Natural killer cell (primary cell): Measurements from ENCODE around the gene CALN1. TPM values are rescaled to one million over a fixed set of nuclear protein-coding genes. Genes with fewer than 3 reads are reported as not detected.

ENCODE experiments used
- ATAC-seq, 3 donors: fragments of 150-1000 bp in 2 of 3; fragments of 200-7000 bp in 1 of 3; cut with Tn5 transposase; 1 replicate in 1 of 3; 2 replicates in 2 of 3; pipeline ENCODE4 v1.10.0; 2021; ENCODE audit warnings: mild to moderate bottlenecking in 2 of 3, moderate library complexity in 2 of 3
- DNase-seq, 2 donors: peaks; one replicate each; pipeline versions ENCODE4 v3.0.0 to v3.0.0-alpha.2; 2013 to 2021; ENCODE audit warnings: mixed read lengths in 1 of 2
- H3K27ac ChIP-seq: one replicate; pipeline ENCODE4 v1.5.1; 2013; ENCODE audit warnings: mild to moderate bottlenecking, low read length
- H3K27me3 ChIP-seq: one replicate; pipeline ENCODE4 v1.6.1; 2013; ENCODE audit warnings: low read length; ENCODE audit not compliant: control insufficient read depth, insufficient read depth
- H3K36me3 ChIP-seq: one replicate; pipeline ENCODE4 v1.6.1; 2013; ENCODE audit warnings: low read length; ENCODE audit not compliant: control insufficient read depth, insufficient read depth
- H3K4me1 ChIP-seq: one replicate; pipeline ENCODE4 v1.6.1; 2013; ENCODE audit warnings: low read length; ENCODE audit not compliant: control insufficient read depth, insufficient read depth
- H3K4me3 ChIP-seq: one replicate; pipeline ENCODE4 v1.5.1; 2013; ENCODE audit warnings: low read length
- H3K9me3 ChIP-seq: one replicate; pipeline ENCODE4 v1.6.1; 2013; ENCODE audit warnings: low read length; ENCODE audit not compliant: control insufficient read depth, insufficient read depth
- H3K27ac Mint-ChIP-seq, 2 donors: one replicate each; pipeline ENCODE4 v1.8.0; 2022; ENCODE audit warnings: mild to moderate bottlenecking in 2 of 2, mixed read lengths in 2 of 2, moderate library complexity in 1 of 2
- H3K27me3 Mint-ChIP-seq, 2 donors: one replicate each; pipeline ENCODE4 v1.8.0; 2022; ENCODE audit warnings: low read depth in 2 of 2, mixed read lengths in 2 of 2
- H3K36me3 Mint-ChIP-seq: one replicate; pipeline ENCODE4 v1.8.0; 2022; ENCODE audit warnings: mixed read lengths
- H3K4me1 Mint-ChIP-seq, 2 donors: one replicate each; pipeline ENCODE4 v1.8.0; 2022; ENCODE audit warnings: mixed read lengths in 2 of 2
- H3K4me3 Mint-ChIP-seq: one replicate; pipeline ENCODE4 v1.8.0; 2022; ENCODE audit warnings: mild to moderate bottlenecking, moderate library complexity, mixed read lengths
- H3K9me3 Mint-ChIP-seq, 2 donors: one replicate each; pipeline ENCODE4 v1.8.0; 2022; ENCODE audit warnings: mixed read lengths in 2 of 2
- CTCF ChIP-seq: fragments of 200-600 bp; IDR thresholded peaks from one replicate; pipeline ENCODE4 v1.8.0; 2022; ENCODE audit warnings: antibody characterized with exemption
- WGBS: methylation state at CpG from one replicate; pipeline ENCODE4 v1.1.7; 2013; ENCODE audit warnings: missing lambda C conversion rate; ENCODE audit not compliant: insufficient coverage; 5-methylcytosine and 5-hydroxymethylcytosine counted together
- intact Hi-C: fragments of 100-400 bp; cut with micrococcal nuclease; formaldehyde crosslinking; loops from one replicate; pipeline ENCODE4 v1.14.2; 2022
- total RNA-seq, 4 donors: library from RNA; stranded (reverse); fragments of 120-200 nt in 1 of 4; gene quantifications; one replicate each; pipeline versions ENCODE4 v1.2.3 to v1.2.4, GENCODE V29; 2013 to 2022

CALN1 gene
- total RNA-seq, 3 donors from 2014 or later (not counting 1 experiment from before 2014, with no cell fraction given): 0.18 TPM; not detected in 2

- no peak for DNase-seq
- 78% methylated on average over 2 of the region's 2 CpGs for WGBS
- Mint-ChIP-seq H3K4me1 (no peaks in the 10 kb centered on the region), H3K36me3 (no peaks in the 10 kb centered on the region), H3K27ac (no peak overlapping the region), H3K9me3 (peaks cover 2 to 3% of the 10 kb centered on the region in 2 donors), H3K4me3 (no peak overlapping the region), H3K27me3 (no peaks in the 10 kb centered on the region)
- no peak overlapping the region for H3K27ac ChIP-seq
- no peaks in the 10 kb centered on the region for H3K4me1 ChIP-seq
- no peak overlapping the region for H3K4me3 ChIP-seq
- intact Hi-C loops: no loop called here
- no peak for TF ChIP-seq CTCF
- no peaks in the 10 kb centered on the region for H3K36me3 ChIP-seq
- no peaks in the 10 kb centered on the region for H3K27me3 ChIP-seq
- H3K9me3 ChIP-seq: peaks cover 2% of the 10 kb centered on the region
- no peak for ATAC-seq
Measured at GRCh38 chr7:72268090-72268489, 144.0 kb downstream of the CALN1 start.

DNA sequence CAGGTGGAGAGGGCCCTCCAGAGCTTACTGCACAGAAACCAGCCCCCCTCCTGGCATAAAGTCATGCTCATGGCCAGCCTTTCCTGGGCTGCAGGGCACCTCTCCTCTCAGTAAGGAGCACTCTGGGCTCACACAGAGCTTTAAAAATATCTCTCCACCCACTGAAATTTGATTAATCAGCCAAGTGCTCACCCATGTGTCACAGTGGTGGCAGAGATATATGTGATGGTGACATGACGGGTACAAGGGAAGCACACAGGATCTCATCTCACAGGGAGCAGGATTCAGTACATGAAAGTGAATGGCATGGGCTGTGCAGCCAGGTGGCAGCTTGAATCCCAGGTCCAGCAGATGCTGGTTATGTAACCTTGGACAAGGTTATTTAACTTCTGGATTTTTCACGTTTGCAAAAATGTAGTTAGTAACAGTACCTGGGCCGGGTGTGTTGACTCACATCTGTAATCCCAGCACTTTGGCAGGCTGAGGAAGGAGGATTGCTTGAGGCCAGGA lies 144.8 kb downstream of the CALN1 start:
- no peaks in the 10 kb centered on the region for H3K36me3 ChIP-seq
- 83% methylated on average over 3 of the region's 3 CpGs for WGBS
- Mint-ChIP-seq H3K36me3 (no peaks in the 10 kb centered on the region), H3K27me3 (no peaks in the 10 kb centered on the region), H3K4me3 (no peak overlapping the region), H3K9me3 (peaks cover 2 to 3% of the 10 kb centered on the region in 2 donors), H3K27ac (no peak overlapping the region), H3K4me1 (no peaks in the 10 kb centered on the region)
- H3K27me3 ChIP-seq: no peaks in the 10 kb centered on the region
- intact Hi-C loops: no loop called here
- H3K9me3 ChIP-seq: peaks cover 2% of the 10 kb centered on the region
- DNase-seq: no peak
- H3K4me1 ChIP-seq: no peaks in the 10 kb centered on the region
- ATAC-seq: no peak
- H3K27ac ChIP-seq: no peak overlapping the region
- TF ChIP-seq CTCF: no peak
- no peak overlapping the region for H3K4me3 ChIP-seq

DNA sequence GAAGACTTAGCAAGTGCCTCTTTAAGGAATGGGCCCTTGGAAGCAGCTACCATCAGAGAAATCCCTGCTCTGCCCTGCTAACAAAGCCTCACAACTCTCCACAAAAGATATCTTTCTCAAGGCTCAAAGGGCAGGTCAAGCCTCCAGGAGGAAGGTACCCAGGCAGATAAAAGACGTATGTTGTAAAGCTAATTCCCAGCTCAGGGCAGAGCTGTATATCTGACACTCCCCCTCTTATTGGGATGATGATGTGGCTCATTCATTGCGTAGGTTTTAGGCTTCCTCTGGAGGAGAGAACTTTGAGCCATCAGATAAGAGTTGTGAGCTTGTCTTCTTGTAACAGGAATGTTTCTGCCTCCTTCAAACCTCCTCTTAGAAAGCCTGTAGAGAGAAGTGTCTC lies 145.4 kb downstream of the CALN1 start:
- no peak for TF ChIP-seq CTCF
- 100% methylated on average over 1 of the region's 2 CpGs for WGBS

More for the DNA sequence above, 145.4 kb downstream of the CALN1 start:
- Histone ChIP-seq H3K36me3 (no peaks in the 10 kb centered on the region), H3K9me3 (peaks cover 2% of the 10 kb centered on the region), H3K4me3 (no peak overlapping the region), H3K4me1 (no peaks in the 10 kb centered on the region), H3K27ac (no peak overlapping the region), H3K27me3 (no peaks in the 10 kb centered on the region)
- no peak overlapping the region for H3K4me3 Mint-ChIP-seq
- no peaks in the 10 kb centered on the region for H3K27me3 Mint-ChIP-seq
- ATAC-seq: no peak
- no peak overlapping the region for H3K27ac Mint-ChIP-seq
- no peaks in the 10 kb centered on the region for H3K36me3 Mint-ChIP-seq
- DNase-seq: no peak
- H3K9me3 Mint-ChIP-seq: peaks cover 2 to 3% of the 10 kb centered on the region in 2 donors
- H3K4me1 Mint-ChIP-seq: no peaks in the 10 kb centered on the region
- intact Hi-C loops: no loop called here
